GM12878 (cell line): ENCODE data around the gene PLEKHA7. TPM values are rescaled to one million over a fixed set of nuclear protein-coding genes. Genes with fewer than 3 reads are reported as not detected.

Experiments
- ATAC-seq: fragments of 200-7000 bp; cut with Tn5 transposase; 3 replicates; pipeline ENCODE4 v1.9.1; 2020; ENCODE audit warnings: mild to moderate bottlenecking, moderate library complexity
- BruUV-seq: library from RNA; stranded (reverse); fragments of 400-500 nt; replicated peaks from 2 replicates; lab custom pipeline; 2021; lab: Mats Ljungman, UMichigan
- CTCF ChIA-PET: fragments of 300-600 bp; sonication (Branson Sonifier 250); formaldehyde crosslinking; extraction: SDS; loops from one replicate; lab custom pipeline; 2021; ENCODE audit warnings: inconsistent platforms; lab: Yijun Ruan, JAX
- POLR2A ChIA-PET: fragments of 350-600 bp; formaldehyde crosslinking; extraction: SDS; loops from one replicate; lab custom pipeline; 2021; ENCODE audit warnings: inconsistent platforms; lab: Charles Lee
- RAD21 ChIA-PET: fragments of 300-600 bp; sonication (Branson Sonifier 250); formaldehyde crosslinking; loops from one replicate; lab custom pipeline; 2023; ENCODE audit warnings: antibody characterized with exemption; ENCODE audit not compliant: unreplicated experiment; lab: Charles Lee
- SMC1A ChIA-PET: fragments of 300-600 bp; sonication (Branson Sonifier 250); formaldehyde crosslinking; loops from one replicate; lab custom pipeline; 2023; ENCODE audit not compliant: unreplicated experiment, uncharacterized antibody; lab: Charles Lee
- DNase-seq: peaks from one replicate; pipeline ENCODE4 v3.0.0-alpha.2; 2011; ENCODE audit warnings: low read depth, low spot score
- FAIRE-seq: peaks from 3 replicates; lab custom pipeline; 2011; peaks lifted over from hg19 to GRCh38; lab: Jason Lieb, UNC
- H2AFZ ChIP-seq: 2 replicates; pipeline ENCODE4 v1.6.0; 2011; ENCODE audit warnings: low read depth, low read length, control low read depth; ENCODE audit not compliant: control insufficient read depth
- H3K27ac ChIP-seq: 2 replicates; pipeline ENCODE4 v1.5.1; 2011; ENCODE audit warnings: control low read depth; ENCODE audit not compliant: control insufficient read depth, insufficient read depth
- H3K27me3 ChIP-seq, 2 experiments: replicated peaks in 1 of 2; 2 replicates each; pipeline versions ENCODE4 v1.6.0 to v1.6.1; 2011; ENCODE audit warnings: low read length in 1 of 2; ENCODE audit not compliant: control insufficient read depth in 2 of 2, insufficient read depth in 2 of 2
- H3K36me3 ChIP-seq, 2 experiments: 2 replicates each; pipeline ENCODE4 v1.5.1; 2011; ENCODE audit warnings: low read length in 1 of 2; ENCODE audit not compliant: control insufficient read depth in 2 of 2, insufficient read depth in 2 of 2
- H3K4me1 ChIP-seq: 2 replicates; pipeline ENCODE4 v1.6.1; 2011; ENCODE audit warnings: mild to moderate bottlenecking, low read length, moderate library complexity, mixed read lengths; ENCODE audit not compliant: control insufficient read depth, insufficient read depth
- H3K4me2 ChIP-seq: 2 replicates; pipeline ENCODE4 v1.6.0; 2011; ENCODE audit warnings: control low read depth; ENCODE audit not compliant: control insufficient read depth, insufficient read depth
- H3K4me3 ChIP-seq: fragments of 200-600 bp; sonication (generic); 2 replicates; pipeline ENCODE4 v1.5.1; 2016
- H3K79me2 ChIP-seq: 2 replicates; pipeline ENCODE4 v1.6.0; 2011; ENCODE audit warnings: low read length; ENCODE audit not compliant: control insufficient read depth, insufficient read depth
- H3K9ac ChIP-seq: 2 replicates; pipeline ENCODE4 v1.8.0; 2011; ENCODE audit warnings: low read length, control low read depth, mixed read lengths; ENCODE audit not compliant: control insufficient read depth, insufficient read depth
- H3K9me3 ChIP-seq: replicated peaks from 3 replicates; pipeline ENCODE4 v1.5.1; 2011; ENCODE audit warnings: mild to moderate bottlenecking, low read length; ENCODE audit not compliant: control insufficient read depth, insufficient read depth
- H4K20me1 ChIP-seq: 2 replicates; pipeline ENCODE4 v1.6.0; 2011; ENCODE audit not compliant: control insufficient read depth, insufficient read depth
- CREM ChIP-seq: IDR thresholded peaks from 2 replicates; pipeline ENCODE4 v1.6.1; 2014; ENCODE audit warnings: antibody characterized with exemption, low read depth
- MYB ChIP-seq: fragments of 150-350 bp; IDR thresholded peaks from 2 replicates; pipeline ENCODE4 v1.6.1; 2014; ENCODE audit warnings: mild to moderate bottlenecking, low read depth, low read length, borderline replicate concordance
- SIX5 ChIP-seq: IDR thresholded peaks from 2 replicates; pipeline ENCODE4 v1.6.1; 2011; ENCODE audit warnings: mild to moderate bottlenecking, low read depth, low read length, moderate library complexity; ENCODE audit not compliant: severe bottlenecking
- YBX1 ChIP-seq: fragments of 450-650 bp; IDR thresholded peaks from 2 replicates; pipeline ENCODE4 v1.6.1; 2016; ENCODE audit warnings: antibody characterized with exemption
- ZNF274 ChIP-seq: IDR thresholded peaks from one replicate; pipeline ENCODE4 v1.8.0; 2011; ENCODE audit not compliant: insufficient read length, insufficient read depth
- ZSCAN29 ChIP-seq: fragments of 450-650 bp; IDR thresholded peaks from 2 replicates; pipeline ENCODE4 v1.6.1; 2017; ENCODE audit warnings: mild to moderate bottlenecking, moderate library complexity
- WGBS: methylation state at CpG from one replicate; pipeline ENCODE4 v1.1.6; 2016; ENCODE audit warnings: low lambda C conversion rate; ENCODE audit not compliant: insufficient replicate concordance, insufficient coverage; ENCODE audit errors: missing lambda C conversion rate; 5-methylcytosine and 5-hydroxymethylcytosine counted together
- in situ Hi-C: fragments of 300-500 bp; cut with MboI; formaldehyde crosslinking; loops from 9 replicates; pipeline ENCODE4 v1.14.3; 2018; ENCODE audit warnings: mixed read lengths
- intact Hi-C: fragments of 100-400 bp; cut with micrococcal nuclease; formaldehyde crosslinking; loops from one replicate; pipeline ENCODE4 v1.14.2; 2022; ENCODE audit not compliant: unreplicated experiment
- polyA plus RNA-seq, 11 experiments: library from polyadenylated mRNA; depleted of rRNA in 4 of 11; unstranded in 6 of 11; stranded (reverse) in 5 of 11; fragments of >200 nt; fragmentation: Nextera tagmentation in 4 of 11; fragmentation: Illumina TruSeq in 1 of 11; extraction: Ambion mirVana in 4 of 11; extraction: Trizol in 1 of 11; gene quantifications; 1 replicate in 1 of 11; 2 replicates in 10 of 11; pipeline versions ENCODE4 v1.2.1 to v1.2.3, GENCODE V29; 2011 to 2016; ENCODE audit warnings: inconsistent platforms in 2 of 11, missing spikeins in 2 of 11, low read depth in 1 of 11
- total RNA-seq, 4 experiments: library from RNA; depleted of rRNA in 3 of 4; stranded (reverse); fragments of >200 nt in 3 of 4; fragmentation: Illumina TruSeq in 1 of 4; extraction: Trizol in 1 of 4; gene quantifications; 2 replicates each; pipeline versions ENCODE4 v1.2.1 to v1.2.3, GENCODE V29; 2013 to 2021
- TF ChIP-seq, protein P1 (sequence below): fragments of 450-650 bp; IDR thresholded peaks from 2 replicates; pipeline ENCODE4 v1.6.1; 2017; ENCODE audit warnings: mild to moderate bottlenecking
- TF ChIP-seq, protein P2 (sequence below): fragments of 150-350 bp; IDR thresholded peaks from 2 replicates; pipeline ENCODE4 v1.6.1; 2016; ENCODE audit warnings: low read depth, low read length

The PLEKHA7 gene
- total and polyA plus RNA-seq, 10 of the 15 experiments (the other 5 are each of a cell fraction or from before 2014, with no cell fraction given): 0.45 to 5.3 (median 2.1) TPM

GRCh38 chr11:16759857-16760508 lies 254.2 kb downstream of the PLEKHA7 start:
- H4K20me1 ChIP-seq: no peaks in the 10 kb centered on the region
- no peak overlapping the region for H3K9ac ChIP-seq
- RAD21 ChIA-PET: no interaction called here
- FAIRE-seq: no peak
- CTCF ChIA-PET: interaction anchor here (1.2 kb wide), 1 partner anchor 11 kb away, joined by 3 read pairs; no protein-coding TSS in a partner anchor
- in situ Hi-C loops: no loop called here
- intact Hi-C loops: no loop called here
- no peak overlapping the region for H3K4me3 ChIP-seq
- no TSS peak for BruUV-seq
- H3K9me3 ChIP-seq: no peaks in the 10 kb centered on the region
- no peaks in the 10 kb centered on the region for H3K79me2 ChIP-seq
- no peak for TF ChIP-seq SIX5
- no peak for TF ChIP-seq ZSCAN29
- TF ChIP-seq CREM: no peak
- TF ChIP-seq, protein P1, sequence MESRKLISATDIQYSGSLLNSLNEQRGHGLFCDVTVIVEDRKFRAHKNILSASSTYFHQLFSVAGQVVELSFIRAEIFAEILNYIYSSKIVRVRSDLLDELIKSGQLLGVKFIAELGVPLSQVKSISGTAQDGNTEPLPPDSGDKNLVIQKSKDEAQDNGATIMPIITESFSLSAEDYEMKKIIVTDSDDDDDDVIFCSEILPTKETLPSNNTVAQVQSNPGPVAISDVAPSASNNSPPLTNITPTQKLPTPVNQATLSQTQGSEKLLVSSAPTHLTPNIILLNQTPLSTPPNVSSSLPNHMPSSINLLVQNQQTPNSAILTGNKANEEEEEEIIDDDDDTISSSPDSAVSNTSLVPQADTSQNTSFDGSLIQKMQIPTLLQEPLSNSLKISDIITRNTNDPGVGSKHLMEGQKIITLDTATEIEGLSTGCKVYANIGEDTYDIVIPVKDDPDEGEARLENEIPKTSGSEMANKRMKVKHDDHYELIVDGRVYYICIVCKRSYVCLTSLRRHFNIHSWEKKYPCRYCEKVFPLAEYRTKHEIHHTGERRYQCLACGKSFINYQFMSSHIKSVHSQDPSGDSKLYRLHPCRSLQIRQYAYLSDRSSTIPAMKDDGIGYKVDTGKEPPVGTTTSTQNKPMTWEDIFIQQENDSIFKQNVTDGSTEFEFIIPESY: no peak
- TF ChIP-seq YBX1: no peak
- TF ChIP-seq ZNF274: no peak
- TF ChIP-seq, protein P2, sequence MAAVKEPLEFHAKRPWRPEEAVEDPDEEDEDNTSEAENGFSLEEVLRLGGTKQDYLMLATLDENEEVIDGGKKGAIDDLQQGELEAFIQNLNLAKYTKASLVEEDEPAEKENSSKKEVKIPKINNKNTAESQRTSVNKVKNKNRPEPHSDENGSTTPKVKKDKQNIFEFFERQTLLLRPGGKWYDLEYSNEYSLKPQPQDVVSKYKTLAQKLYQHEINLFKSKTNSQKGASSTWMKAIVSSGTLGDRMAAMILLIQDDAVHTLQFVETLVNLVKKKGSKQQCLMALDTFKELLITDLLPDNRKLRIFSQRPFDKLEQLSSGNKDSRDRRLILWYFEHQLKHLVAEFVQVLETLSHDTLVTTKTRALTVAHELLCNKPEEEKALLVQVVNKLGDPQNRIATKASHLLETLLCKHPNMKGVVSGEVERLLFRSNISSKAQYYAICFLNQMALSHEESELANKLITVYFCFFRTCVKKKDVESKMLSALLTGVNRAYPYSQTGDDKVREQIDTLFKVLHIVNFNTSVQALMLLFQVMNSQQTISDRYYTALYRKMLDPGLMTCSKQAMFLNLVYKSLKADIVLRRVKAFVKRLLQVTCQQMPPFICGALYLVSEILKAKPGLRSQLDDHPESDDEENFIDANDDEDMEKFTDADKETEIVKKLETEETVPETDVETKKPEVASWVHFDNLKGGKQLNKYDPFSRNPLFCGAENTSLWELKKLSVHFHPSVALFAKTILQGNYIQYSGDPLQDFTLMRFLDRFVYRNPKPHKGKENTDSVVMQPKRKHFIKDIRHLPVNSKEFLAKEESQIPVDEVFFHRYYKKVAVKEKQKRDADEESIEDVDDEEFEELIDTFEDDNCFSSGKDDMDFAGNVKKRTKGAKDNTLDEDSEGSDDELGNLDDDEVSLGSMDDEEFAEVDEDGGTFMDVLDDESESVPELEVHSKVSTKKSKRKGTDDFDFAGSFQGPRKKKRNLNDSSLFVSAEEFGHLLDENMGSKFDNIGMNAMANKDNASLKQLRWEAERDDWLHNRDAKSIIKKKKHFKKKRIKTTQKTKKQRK: no peak
- no peak for TF ChIP-seq MYB
- H3K4me2 ChIP-seq: no peak overlapping the region
- POLR2A ChIA-PET: no interaction called here
- H2AFZ ChIP-seq: no peak overlapping the region
- no peak overlapping the region for H3K27ac ChIP-seq
- ATAC-seq: no peak
- SMC1A ChIA-PET: interaction anchor here (1.1 to 1.4 kb wide), 2 partner anchors 9 to 19 kb away, joined by 3 to 4 read pairs; no protein-coding TSS in a partner anchor
- H3K4me1 ChIP-seq: no peaks in the 10 kb centered on the region
- no peaks in the 10 kb centered on the region for H3K27me3 ChIP-seq
- no peak for DNase-seq
- 52% methylated on average over 8 of the region's 8 CpGs for WGBS
- peaks cover 0 to 3% of the 10 kb centered on the region in 2 experiments; a peak in 1 of 4 replicates for H3K36me3 ChIP-seq
